Hindlimb muscle (tissue), 1 donor: ENCODE results near the gene NOTUM. TPM values are rescaled to one million over a fixed set of nuclear protein-coding genes. Genes with fewer than 3 reads are reported as not detected.

Experiments used
- DNase-seq: peaks from one replicate; pipeline ENCODE4 v3.0.0-alpha.2; 2013
- polyA plus RNA-seq: library from polyadenylated mRNA; unstranded; fragments of 120-200 nt; gene quantifications from one replicate; pipeline ENCODE4 v1.2.1, GENCODE V29; 2013; ENCODE audit not compliant: insufficient read length

NOTUM gene
- polyA plus RNA-seq, 1 donor = 4.4 TPM

GRCh38 chr17:81977211-81977808 lies 16.3 kb upstream of the NOTUM start, which contains the start of gene ASPSCR1:
TSS of gene ASPSCR1 (plus strand) at chr17:81977629. CDS start at chr17:81977647, 18 bp downstream.
- peak; percentile 95 for DNase-seq

GRCh38 chr17:81976332-81977210 lies 15.6 kb upstream of the NOTUM start:
- no peak for DNase-seq

GRCh38 chr17:81973432-81973831 lies 12.4 kb upstream of the NOTUM start:
- no peak for DNase-seq

GRCh38 chr17:81968850-81969812 lies 8.1 kb upstream of the NOTUM start:
- no peak for DNase-seq

GRCh38 chr17:81968396-81968745 lies 7.4 kb upstream of the NOTUM start:
- DNase-seq = no peak

GRCh38 chr17:81967533-81968395 lies 6.8 kb upstream of the NOTUM start:
- DNase-seq = peak; percentile 79

GRCh38 chr17:81967244-81967532 lies 6.2 kb upstream of the NOTUM start:
- DNase-seq = peak; percentile 20

GRCh38 chr17:81966343-81967243 lies 5.6 kb upstream of the NOTUM start:
- peak; percentile 76 for DNase-seq

GRCh38 chr17:81964081-81964849 lies 3.3 kb upstream of the NOTUM start:
- no peak for DNase-seq

GRCh38 chr17:81962499-81963441 lies 1.8 kb upstream of the NOTUM start:
- no peak for DNase-seq

GRCh38 chr17:81961521-81962498 lies 823 bp upstream of the NOTUM start:
- DNase-seq = no peak

- DNase-seq = no peak
These were observed 643 bp downstream of the NOTUM start for GRCh38 chr17:81960130-81960958.

GRCh38 chr17:81959362-81960129 lies 1.4 kb downstream of the NOTUM start:
- peak; percentile 75 for DNase-seq

GRCh38 chr17:81958633-81959342 lies 2.2 kb downstream of the NOTUM start:
- no peak for DNase-seq
